K562 (cell line): ENCODE data around the gene DIP2B. TPM values are rescaled to one million over a fixed set of nuclear protein-coding genes. Genes with fewer than 3 reads are reported as not detected.

Experiments used
- ATAC-seq: fragments of 200-7000 bp; cut with Tn5 transposase; 3 replicates; pipeline ENCODE4 v1.9.1; 2020; ENCODE audit warnings: moderate library complexity
- BruUV-seq: library from RNA; stranded (reverse); fragments of 400-500 nt; replicated peaks from 2 replicates; lab custom pipeline; 2021; lab: Mats Ljungman, UMichigan
- CTCF ChIA-PET: fragments of 300-600 bp; formaldehyde crosslinking; extraction: SDS; loops from one replicate; lab custom pipeline; 2021; ENCODE audit warnings: low intra/inter-chr PET ratio; lab: Yijun Ruan, JAX
- POLR2A ChIA-PET: fragments of 300-600, 350-650 bp; sonication (Branson Sonifier 250); formaldehyde crosslinking; extraction: SDS; loops from one replicate; lab custom pipeline; 2021; ENCODE audit warnings: antibody characterized with exemption, inconsistent platforms; lab: Yijun Ruan, JAX
- DNase-seq, 4 experiments: peaks; one replicate each; pipeline versions ENCODE4 v3.0.0 to v3.0.0-alpha.2; 2011 to 2018; ENCODE audit warnings: low spot score in 3 of 4, mixed read lengths in 3 of 4; ENCODE audit errors: extremely low read depth in 1 of 4
- FAIRE-seq: peaks from 2 replicates; lab custom pipeline; 2011; peaks lifted over from hg19 to GRCh38; lab: Jason Lieb, UNC
- H2AFZ ChIP-seq: 2 replicates; pipeline ENCODE4 v1.6.0; 2011; ENCODE audit warnings: low read depth, low read length, control low read depth, inconsistent platforms
- H3K27ac ChIP-seq: fragments of 200-600 bp; 3 replicates; pipeline ENCODE4 v1.8.0; 2011; ENCODE audit warnings: low read depth, mild to moderate bottlenecking, control low read depth, inconsistent platforms, low read length, moderate library complexity, mixed read lengths; ENCODE audit errors: extremely low read depth
- H3K27me3 ChIP-seq, 2 experiments: fragments of 300-600 bp in 1 of 2; 2 replicates in 1 of 2; 3 replicates in 1 of 2; pipeline versions ENCODE4 v1.6.0 to v1.8.0; 2011; ENCODE audit warnings: inconsistent platforms in 2 of 2, low read length in 2 of 2, mild to moderate bottlenecking in 1 of 2, mixed read lengths in 1 of 2, moderate library complexity in 1 of 2; ENCODE audit not compliant: control insufficient read depth in 2 of 2, insufficient read depth in 2 of 2
- H3K36me3 ChIP-seq: fragments of 300-600 bp; 3 replicates; pipeline ENCODE4 v1.8.0; 2011; ENCODE audit warnings: mild to moderate bottlenecking, low read length, inconsistent platforms; ENCODE audit not compliant: control insufficient read depth, insufficient read depth
- H3K4me1 ChIP-seq, 2 experiments: fragments of 200-600 bp in 1 of 2; replicated peaks in 1 of 2; 2 replicates in 1 of 2; 3 replicates in 1 of 2; pipeline versions ENCODE4 v1.5.1 to v1.8.0; 2011; ENCODE audit warnings: inconsistent platforms in 2 of 2, low read length in 2 of 2, mild to moderate bottlenecking in 1 of 2, mixed read lengths in 1 of 2, moderate library complexity in 1 of 2; ENCODE audit not compliant: control insufficient read depth in 2 of 2, insufficient read depth in 2 of 2
- H3K4me2 ChIP-seq: 2 replicates; pipeline ENCODE4 v1.6.1; 2011; ENCODE audit warnings: low read length, control low read depth, inconsistent platforms, mixed read lengths; ENCODE audit not compliant: insufficient read depth
- H3K4me3 ChIP-seq: fragments of 200-600 bp; sonication (generic), shearing (Covaris generic); 2 replicates; pipeline ENCODE4 v1.5.1; 2016; ENCODE audit warnings: control low read depth, inconsistent platforms
- H3K79me2 ChIP-seq: fragments of 200-600 bp; 3 replicates; pipeline ENCODE4 v1.8.0; 2011; ENCODE audit warnings: low read length, inconsistent platforms; ENCODE audit not compliant: control insufficient read depth, insufficient read depth
- H3K9ac ChIP-seq, 2 experiments: 2 replicates each; pipeline versions ENCODE4 v1.6.0 to v1.6.1; 2011; ENCODE audit warnings: low read depth in 2 of 2, low read length in 2 of 2, control low read depth in 1 of 2, inconsistent platforms in 1 of 2, mild to moderate bottlenecking in 1 of 2, mixed read lengths in 1 of 2; ENCODE audit not compliant: insufficient read depth in 1 of 2
- H3K9me1 ChIP-seq: one replicate; pipeline ENCODE4 v1.6.0; 2011; ENCODE audit warnings: inconsistent platforms, mild to moderate bottlenecking, low read length, moderate library complexity; ENCODE audit not compliant: control insufficient read depth, insufficient read depth
- H3K9me3 ChIP-seq: replicated peaks from 2 replicates; pipeline ENCODE4 v1.5.1; 2011; ENCODE audit warnings: low read depth, low read length, inconsistent platforms; ENCODE audit not compliant: control insufficient read depth, insufficient read depth
- H4K20me1 ChIP-seq: replicated peaks from 2 replicates; pipeline ENCODE4 v1.6.1; 2011; ENCODE audit warnings: low read length, inconsistent platforms, mixed read lengths; ENCODE audit not compliant: control insufficient read depth, insufficient read depth
- DIDO1 ChIP-seq: fragments of 450-650 bp; IDR thresholded peaks from 2 replicates; pipeline ENCODE4 v1.6.1; 2016; ENCODE audit warnings: low read depth, missing biosample characterization, missing genetic modification characterization
- E2F4 ChIP-seq: sonication (generic); formaldehyde crosslinking; IDR thresholded peaks from 2 replicates; pipeline ENCODE4 v1.8.0; 2022; ENCODE audit warnings: mild to moderate bottlenecking, low read depth, missing genetic modification reagents
- ETV5 ChIP-seq: sonication (generic); formaldehyde crosslinking; IDR thresholded peaks from 2 replicates; pipeline ENCODE4 v1.4.0; 2020; ENCODE audit warnings: low read depth, mild to moderate bottlenecking, missing genetic modification reagents
- FUS ChIP-seq: fragments of 200-400 bp; formaldehyde crosslinking; optimal IDR thresholded peaks from 2 replicates; pipeline ENCODE3; 2017; ENCODE audit warnings: low read depth, low read length
- HCFC1 ChIP-seq: IDR thresholded peaks from 2 replicates; pipeline ENCODE4 v1.6.1; 2012; ENCODE audit warnings: low read depth, low read length, improper control_type of control experiment
- MYC ChIP-seq, 2 experiments: fragments of 250-450 bp in 1 of 2; sonication (Bioruptor Pico) in 1 of 2; IDR thresholded peaks; 2 replicates each; pipeline versions ENCODE4 v1.5.1 to v1.6.1; 2012 to 2021; ENCODE audit warnings: low read depth in 2 of 2, borderline replicate concordance in 1 of 2, improper control_type of control experiment in 1 of 2, low read length in 1 of 2, mild to moderate bottlenecking in 1 of 2, moderate library complexity in 1 of 2
- MYNN ChIP-seq, 2 experiments: sonication (generic); formaldehyde crosslinking in 1 of 2; IDR thresholded peaks; 2 replicates each; pipeline versions ENCODE4 v1.5.0 to v1.6.1; 2016 to 2020; ENCODE audit warnings: antibody characterized with exemption in 1 of 2, missing genetic modification reagents in 1 of 2
- NFE2 ChIP-seq: IDR thresholded peaks from 2 replicates; pipeline ENCODE4 v1.6.1; 2014; ENCODE audit warnings: antibody characterized with exemption, low read depth
- NR1H2 ChIP-seq: sonication (generic); formaldehyde crosslinking; IDR thresholded peaks from 2 replicates; pipeline ENCODE4 v1.4.0; 2020; ENCODE audit warnings: mild to moderate bottlenecking, missing genetic modification reagents
- RUNX1 ChIP-seq: sonication (generic); IDR thresholded peaks from 2 replicates; pipeline ENCODE4 v1.6.1; 2016; ENCODE audit warnings: antibody characterized with exemption, low read depth
- TAF1 ChIP-seq: IDR thresholded peaks from 2 replicates; pipeline ENCODE4 v1.6.1; 2011; ENCODE audit warnings: mild to moderate bottlenecking, low read length, moderate library complexity; ENCODE audit not compliant: insufficient read depth, control insufficient read depth, severe bottlenecking; ENCODE audit errors: extremely low read depth
- TAF7 ChIP-seq: fragments of 450-650 bp; IDR thresholded peaks from 2 replicates; pipeline ENCODE4 v1.6.1; 2016; ENCODE audit warnings: missing genetic modification characterization, missing compliant biosample characterization
- THRAP3 ChIP-seq: fragments of 450-650 bp; IDR thresholded peaks from 2 replicates; pipeline ENCODE4 v1.6.1; 2016; ENCODE audit warnings: mild to moderate bottlenecking, inconsistent platforms, borderline replicate concordance
- TSHZ1 ChIP-seq: fragments of 250-450 bp; sonication (Bioruptor Pico); IDR thresholded peaks from 2 replicates; pipeline ENCODE4 v1.4.0; 2020; ENCODE audit warnings: mild to moderate bottlenecking, moderate library complexity
- ZEB2 ChIP-seq: fragments of 450-650 bp; IDR thresholded peaks from 2 replicates; pipeline ENCODE4 v1.6.1; 2016
- ZNF212 ChIP-seq: fragments of 450-650 bp; formaldehyde crosslinking; IDR thresholded peaks from 2 replicates; pipeline ENCODE4 v1.4.0; 2020; ENCODE audit warnings: mild to moderate bottlenecking
- ZNF239 ChIP-seq: fragments of 250-450 bp; sonication (Bioruptor Pico); IDR thresholded peaks from 2 replicates; pipeline ENCODE4 v1.4.0; 2020; ENCODE audit warnings: mild to moderate bottlenecking
- WGBS: fragments of 100-300 bp; shearing (Covaris generic); methylation state at CpG from one replicate; pipeline ENCODE4 v1.1.6; 2016; ENCODE audit warnings: low coverage, mixed read lengths; ENCODE audit not compliant: insufficient coverage; ENCODE audit errors: missing lambda C conversion rate; 5-methylcytosine and 5-hydroxymethylcytosine counted together
- in situ Hi-C: fragments of 300-500 bp; cut with MboI; formaldehyde crosslinking; loops from 4 replicates; pipeline ENCODE4 v1.15.0; 2018; ENCODE audit warnings: inconsistent platforms, mixed read lengths
- intact Hi-C: fragments of 100-400 bp; cut with micrococcal nuclease; formaldehyde crosslinking; loops from 2 replicates; pipeline ENCODE4 v1.14.2; 2022
- polyA plus RNA-seq, 8 experiments: library from polyadenylated mRNA; depleted of rRNA in 4 of 8; stranded (reverse) in 5 of 8; unstranded in 3 of 8; fragments of >200 nt; fragmentation: Nextera tagmentation in 2 of 8; fragmentation: Illumina TruSeq in 1 of 8; extraction: Ambion mirVana in 2 of 8; extraction: Trizol in 1 of 8; gene quantifications; 2 replicates each; pipeline versions ENCODE4 v1.2.1 to v1.2.3, GENCODE V29; 2011 to 2014; ENCODE audit warnings: inconsistent platforms in 1 of 8, missing spikeins in 1 of 8
- total RNA-seq, 7 experiments: library from RNA; depleted of rRNA in 6 of 7; stranded (reverse); fragments of >200 nt in 6 of 7; fragmentation: Illumina TruSeq in 2 of 7; extraction: Trizol in 2 of 7; gene quantifications; 2 replicates each; pipeline versions ENCODE4 v1.2.1 to v1.2.3, GENCODE V29; 2011 to 2021; ENCODE audit warnings: low replicate concordance in 1 of 7

DIP2B gene
- total and polyA plus RNA-seq, 9 of the 15 experiments (the other 6 are each of a cell fraction or from before 2014, with no cell fraction given) = 4.6 to 26.1 (median 18.8) TPM

- H3K79me2 ChIP-seq = peaks cover 19% of the 10 kb centered on the region
- peaks cover 0 to 12% of the 10 kb centered on the region in 2 experiments; a peak in 4 of 5 replicates for H3K4me1 ChIP-seq
- H3K9me3 ChIP-seq = no peaks in the 10 kb centered on the region
- TF ChIP-seq ETV5 (CRISPR knock-in tag) (no peak), MYC (IDR thresholded peaks at IDR 0.05; ENCODE audit: low read depth, low read length) (no peak), MYC (CRISPR knock-in tag; IDR thresholded peaks at IDR 0.05; ENCODE audit: borderline replicate concordance, low read depth) (no peak), TAF1 (no peak), ZNF212 (CRISPR knock-in tag) (no peak), RUNX1 (no peak), TAF7 (tag) (no peak), NFE2 (no peak), TSHZ1 (CRISPR knock-in tag) (no peak), E2F4 (no peak), ZEB2 (no peak), NR1H2 (CRISPR knock-in tag) (no peak), HCFC1 (no peak), THRAP3 (no peak), ZNF239 (CRISPR knock-in tag) (no peak), FUS (no peak), MYNN (IDR thresholded peaks at IDR 0.05) (no peak), MYNN (CRISPR knock-in tag; IDR thresholded peaks at IDR 0.05) (no peak), DIDO1 (tag) (no peak)
- no peaks in the 10 kb centered on the region for H3K36me3 ChIP-seq
- DNase-seq = no peak
- no peak overlapping the region for H3K4me2 ChIP-seq
- no peak overlapping the region for H3K9ac ChIP-seq
- in situ Hi-C loops (no loop called here), intact Hi-C loops (no loop called here)
- H2AFZ ChIP-seq = no peak overlapping the region
- no peak overlapping the region for H3K27ac ChIP-seq
- ATAC-seq = no peak
- H4K20me1 ChIP-seq = no peaks in the 10 kb centered on the region
- WGBS = 92% methylated on average over 1 of the region's 1 CpG
- no peak overlapping the region for H3K4me3 ChIP-seq
- CTCF ChIA-PET = no interaction called here
- BruUV-seq = no TSS peak
- POLR2A ChIA-PET = no interaction called here
- no peaks in the 10 kb centered on the region for H3K27me3 ChIP-seq
- H3K9me1 ChIP-seq = no peaks in the 10 kb centered on the region
- FAIRE-seq = no peak
Measured at GRCh38 chr12:50604640-50604920, 99.8 kb downstream of the DIP2B start.
